Measurements from ENCODE around the gene S100PBP.
A peak's percentile ranks its signal among the peaks of the same experiment; 100 is the strongest.

The S100PBP gene

GRCh38 chr1:32817159-32817814 is at the start of gene S100PBP, which contains the start of gene YARS1:
S100PBP (plus strand) TSS chr1:32817653; CDS start chr1:32826100, 8,447 bp downstream.
YARS1 (minus strand) TSS chr1:32817358; CDS start chr1:32817244, 114 bp downstream.
- peak; percentile 84 for DNase-seq

DNA sequence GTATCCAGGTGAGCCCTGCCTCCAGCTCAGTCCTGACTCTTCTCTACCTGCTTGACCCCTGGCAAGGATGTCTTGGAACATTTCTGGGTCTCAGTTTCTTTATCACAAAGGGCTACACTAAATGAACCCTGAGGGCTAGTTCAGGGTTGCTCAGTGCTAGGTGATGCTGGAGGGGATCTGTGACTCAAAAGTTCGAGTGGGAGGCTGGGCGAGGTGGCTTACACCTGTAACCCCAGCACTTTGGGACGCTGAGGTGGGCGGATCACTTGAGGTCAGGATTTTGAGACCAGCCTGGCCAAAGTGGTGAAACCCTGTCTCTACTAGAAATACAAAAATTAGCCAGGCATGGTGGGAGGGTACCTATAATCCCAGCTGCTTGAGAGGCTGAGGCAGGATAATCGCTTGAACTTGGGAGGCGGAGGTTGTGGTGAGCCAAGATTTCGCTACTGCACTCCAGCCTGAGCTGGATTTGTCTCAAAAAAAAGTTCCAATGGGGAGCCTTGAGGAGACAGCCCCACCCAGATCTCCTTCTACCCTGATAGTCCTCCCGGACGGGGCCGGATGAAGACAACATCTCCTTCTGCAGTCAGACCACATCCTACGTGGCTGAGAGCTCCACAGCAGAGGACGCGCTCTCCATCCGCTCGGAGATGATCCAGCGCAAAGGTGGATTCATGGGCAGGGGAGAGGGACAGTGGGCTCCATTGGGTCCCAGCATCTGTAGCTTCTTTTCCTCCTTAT is 49.2 kb upstream of the S100PBP start:
- no peak for DNase-seq

GRCh38 chr1:32769524-32770220 is 47.8 kb upstream of the S100PBP start:
- no peak for DNase-seq

GRCh38 chr1:32770221-32770731 is 47.2 kb upstream of the S100PBP start:
- DNase-seq: no peak

DNA sequence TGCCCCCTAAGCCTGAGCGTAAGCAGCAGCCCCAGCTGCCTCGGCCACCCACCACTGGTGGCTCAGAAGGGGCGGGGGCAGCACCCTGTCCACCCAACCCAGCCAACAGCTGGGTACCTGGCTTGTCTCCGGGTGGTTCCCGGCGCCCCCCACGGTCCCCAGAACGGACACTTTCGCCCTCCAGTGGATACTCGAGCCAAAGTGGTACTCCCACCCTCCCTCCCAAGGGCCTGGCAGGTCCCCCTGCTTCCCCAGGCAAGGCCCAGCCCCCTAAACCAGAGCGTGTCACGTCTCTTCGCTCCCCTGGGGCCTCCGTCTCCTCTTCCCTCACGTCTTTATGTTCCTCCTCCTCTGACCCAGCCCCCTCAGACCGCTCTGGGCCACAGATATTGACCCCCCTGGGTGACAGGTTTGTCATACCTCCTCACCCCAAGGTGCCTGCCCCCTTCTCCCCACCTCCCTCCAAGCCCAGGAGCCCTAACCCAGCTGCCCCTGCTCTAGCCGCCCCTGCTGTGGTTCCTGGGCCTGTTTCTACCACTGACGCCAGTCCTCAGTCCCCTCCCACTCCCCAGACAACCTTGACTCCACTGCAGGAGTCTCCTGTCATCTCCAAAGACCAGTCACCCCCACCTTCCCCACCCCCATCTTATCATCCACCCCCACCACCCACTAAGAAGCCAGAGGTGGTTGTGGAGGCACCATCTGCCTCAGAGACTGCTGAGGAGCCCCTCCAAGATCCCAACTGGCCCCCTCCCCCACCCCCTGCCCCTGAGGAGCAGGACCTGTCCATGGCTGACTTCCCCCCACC is 46.5 kb upstream of the S100PBP start:
- no peak for DNase-seq

DNA sequence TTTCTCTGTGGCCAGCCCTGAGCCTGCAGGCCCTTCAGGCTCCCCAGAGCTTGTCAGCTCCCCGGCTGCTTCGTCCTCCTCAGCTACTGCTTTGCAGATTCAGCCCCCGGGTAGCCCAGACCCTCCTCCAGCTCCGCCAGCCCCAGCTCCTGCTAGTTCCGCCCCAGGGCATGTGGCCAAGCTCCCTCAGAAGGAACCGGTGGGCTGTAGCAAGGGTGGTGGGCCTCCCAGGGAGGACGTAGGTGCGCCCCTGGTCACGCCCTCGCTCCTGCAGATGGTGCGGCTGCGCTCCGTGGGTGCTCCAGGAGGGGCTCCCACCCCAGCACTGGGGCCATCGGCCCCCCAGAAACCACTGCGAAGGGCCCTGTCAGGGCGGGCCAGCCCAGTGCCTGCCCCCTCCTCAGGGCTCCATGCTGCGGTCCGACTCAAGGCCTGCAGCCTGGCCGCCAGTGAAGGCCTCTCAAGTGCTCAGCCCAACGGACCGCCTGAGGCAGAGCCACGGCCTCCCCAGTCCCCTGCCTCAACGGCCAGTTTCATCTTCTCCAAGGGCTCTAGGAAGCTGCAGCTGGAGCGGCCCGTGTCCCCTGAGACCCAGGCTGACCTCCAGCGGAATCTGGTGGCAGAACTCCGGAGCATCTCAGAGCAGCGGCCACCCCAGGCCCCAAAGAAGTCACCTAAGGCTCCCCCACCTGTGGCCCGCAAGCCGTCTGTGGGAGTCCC is 45.7 kb upstream of the S100PBP start:
- no peak for DNase-seq

GRCh38 chr1:32772281-32773017 is 45.0 kb upstream of the S100PBP start:
- DNase-seq: no peak

GRCh38 chr1:32773018-32773763 is 44.3 kb upstream of the S100PBP start:
- DNase-seq: no peak

GRCh38 chr1:32773764-32774463 is 43.5 kb upstream of the S100PBP start:
- no peak for DNase-seq

- no peak for DNase-seq
Measured at GRCh38 chr1:32774464-32774808, 43.0 kb upstream of the S100PBP start.

DNA sequence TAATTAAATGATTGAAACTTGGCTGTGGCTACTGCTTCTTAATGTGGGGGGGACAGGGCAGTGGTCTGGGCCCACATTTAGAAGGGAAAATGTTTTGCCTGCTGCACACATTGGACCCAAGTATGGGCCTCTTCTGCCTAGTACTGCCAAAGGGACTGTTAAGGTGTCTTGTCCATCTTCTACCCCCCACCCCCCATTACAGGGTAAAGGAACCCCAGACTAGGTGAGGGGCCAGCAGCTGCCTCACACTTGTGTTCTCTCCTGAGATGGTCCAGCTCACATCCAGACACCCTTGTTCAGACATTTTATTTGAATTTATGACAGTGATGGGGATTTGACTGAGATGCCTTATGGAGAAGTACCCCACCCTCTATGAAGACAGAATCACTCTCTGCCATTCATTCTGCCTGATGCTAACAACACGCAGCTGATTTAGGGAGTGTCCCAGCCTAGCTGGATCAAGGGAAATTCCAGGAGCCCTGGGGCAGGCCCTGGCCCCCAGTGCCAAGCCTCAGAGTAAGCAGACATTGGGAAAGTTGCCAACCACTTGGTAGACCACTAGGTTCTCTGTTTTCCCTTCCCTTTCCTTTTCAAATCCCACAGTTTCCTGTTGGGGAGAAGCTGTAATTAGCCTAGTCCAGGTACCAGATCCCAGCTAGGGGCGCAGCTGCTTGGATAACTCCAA is 42.4 kb upstream of the S100PBP start:
- DNase-seq: no peak

GRCh38 chr1:32775640-32776337 is 41.7 kb upstream of the S100PBP start:
- DNase-seq: no peak

DNA sequence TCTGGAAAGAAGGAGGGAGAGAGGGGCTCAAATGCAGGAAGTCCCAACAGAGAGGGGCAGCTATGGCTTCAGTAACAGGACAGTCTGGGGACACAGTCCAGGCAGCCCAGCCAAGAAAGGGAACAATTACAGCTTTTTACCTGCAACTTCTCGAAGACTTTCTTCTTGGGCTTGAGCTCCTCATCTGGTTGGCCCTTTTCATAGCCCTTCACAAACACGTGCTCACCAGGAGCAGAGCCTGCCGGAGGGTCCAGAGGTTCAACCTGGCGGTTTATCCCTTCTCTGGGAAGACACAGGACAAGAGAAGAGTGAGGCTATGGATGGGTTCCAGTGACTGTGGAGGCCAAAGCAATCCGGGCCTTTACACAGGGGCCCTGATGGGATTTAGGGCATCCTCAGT is 38.2 kb upstream of the S100PBP start:
- no peak for DNase-seq

GRCh38 chr1:32780005-32780404 is 37.4 kb upstream of the S100PBP start:
- DNase-seq: no peak

- no peak for DNase-seq
Measured at GRCh38 chr1:32780628-32781234, 36.7 kb upstream of the S100PBP start.

GRCh38 chr1:32782086-32782485 is 35.4 kb upstream of the S100PBP start:
- DNase-seq: no peak

- no peak for DNase-seq
Measured at GRCh38 chr1:32783851-32784250, 33.6 kb upstream of the S100PBP start.

DNA sequence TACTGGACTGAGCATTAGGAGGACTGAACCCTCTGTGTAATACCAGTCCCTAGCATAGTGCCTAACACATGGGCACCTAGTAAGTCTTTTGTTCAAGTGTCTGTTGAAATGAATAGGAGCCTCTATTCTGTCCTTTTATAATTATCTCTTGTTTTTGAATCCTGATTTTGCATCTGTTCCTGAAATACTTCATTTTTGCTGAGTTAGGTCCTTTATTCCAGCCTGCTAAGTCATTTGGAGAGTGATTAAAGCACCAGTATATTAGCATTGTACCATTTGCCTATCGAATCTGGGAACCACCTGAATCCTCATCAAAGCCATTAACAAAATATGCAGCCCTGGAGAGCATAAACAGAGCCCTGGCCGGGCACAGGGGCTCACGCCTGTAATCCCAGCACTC is 32.6 kb upstream of the S100PBP start:
- DNase-seq: no peak

All from NCI-H1436 treated with DMSO at 0.1 percent for 48 hours (cell line).